ENCODE results near the gene NEK4.

Gene NEK4

GRCh38 chr3:52795298-52795900 is 24.7 kb upstream of the NEK4 start:
- TF ChIP-seq POLR2AphosphoS5 (IDR thresholded peaks at IDR 0.05; ENCODE audit: low read depth) = no peak
- TF ChIP-seq CTCF (IDR thresholded peaks at IDR 0.05; ENCODE audit: insufficient read depth, low read length) = no peak
- no peak for TF ChIP-seq GABPA (IDR thresholded peaks at IDR 0.05; ENCODE audit: low read depth)
- no peak for TF ChIP-seq SPI1 (IDR thresholded peaks at IDR 0.05; ENCODE audit: borderline replicate concordance, low read depth)
- TF ChIP-seq REST (IDR thresholded peaks at IDR 0.05; ENCODE audit: insufficient replicate concordance, low read depth) = no peak
- no peak overlapping the region for H3K27ac ChIP-seq (replicated peaks)
- no peak overlapping the region for H3K4me3 ChIP-seq (replicated peaks; ENCODE audit: insufficient read depth, low read length)
- no peaks in the 10 kb centered on the region for H3K27me3 ChIP-seq (ENCODE audit: insufficient read depth, poor library complexity, severe bottlenecking)
- no peak for DNase-seq (ENCODE audit: low read depth in 1 of 2, low spot score in 1 of 2)

- DNase-seq (ENCODE audit: low read depth in 1 of 2, low spot score in 1 of 2) = no peak
- no peak within 1 kb of the TSS for H3K4me3 ChIP-seq (replicated peaks; ENCODE audit: insufficient read depth, low read length)
- no peaks in the 10 kb centered on the region for H3K27me3 ChIP-seq (ENCODE audit: insufficient read depth, poor library complexity, severe bottlenecking)
- TF ChIP-seq SPI1 (IDR thresholded peaks at IDR 0.05; ENCODE audit: borderline replicate concordance, low read depth) = no peak
- no peak for TF ChIP-seq REST (IDR thresholded peaks at IDR 0.05; ENCODE audit: insufficient replicate concordance, low read depth)
- no peak for TF ChIP-seq GABPA (IDR thresholded peaks at IDR 0.05; ENCODE audit: low read depth)
- no peak for TF ChIP-seq POLR2AphosphoS5 (IDR thresholded peaks at IDR 0.05; ENCODE audit: low read depth)
- no peak for TF ChIP-seq CTCF (IDR thresholded peaks at IDR 0.05; ENCODE audit: insufficient read depth, low read length)
- H3K27ac ChIP-seq (replicated peaks) = no peak within 1 kb of the TSS
These were observed 23.9 kb upstream of the NEK4 start, which contains the start of gene ITIH3 for GRCh38 chr3:52794612-52795099. ITIH3 (plus strand) TSS chr3:52794796; CDS start chr3:52794804, 8 bp downstream.

- H3K4me3 ChIP-seq (replicated peaks; ENCODE audit: insufficient read depth, low read length) = no peak overlapping the region
- H3K27me3 ChIP-seq (ENCODE audit: insufficient read depth, poor library complexity, severe bottlenecking) = no peaks in the 10 kb centered on the region
- no peak for DNase-seq (ENCODE audit: low read depth in 1 of 2, low spot score in 1 of 2)
- no peak for TF ChIP-seq GABPA (IDR thresholded peaks at IDR 0.05; ENCODE audit: low read depth)
- no peak for TF ChIP-seq REST (IDR thresholded peaks at IDR 0.05; ENCODE audit: insufficient replicate concordance, low read depth)
- TF ChIP-seq SPI1 (IDR thresholded peaks at IDR 0.05; ENCODE audit: borderline replicate concordance, low read depth) = no peak
- no peak for TF ChIP-seq POLR2AphosphoS5 (IDR thresholded peaks at IDR 0.05; ENCODE audit: low read depth)
- no peak for TF ChIP-seq CTCF (IDR thresholded peaks at IDR 0.05; ENCODE audit: insufficient read depth, low read length)
- H3K27ac ChIP-seq (replicated peaks) = no peak overlapping the region
These were observed 23.2 kb upstream of the NEK4 start for GRCh38 chr3:52793702-52794611.

All from HL-60 (cell line).